RWPE1 (cell line): ENCODE results near the gene ACAP2.

Experiments
- CTCF ChIA-PET: fragments of 350-600 bp; sonication (Branson Sonifier 250); formaldehyde crosslinking; extraction: SDS; loops from one replicate; lab custom pipeline; 2021; lab: Yijun Ruan, JAX
- POLR2A ChIA-PET: fragments of 400-600 bp; formaldehyde crosslinking; extraction: SDS; loops from one replicate; lab custom pipeline; 2020; ENCODE audit warnings: antibody characterized with exemption; ENCODE audit not compliant: low non-redundant PET; lab: Yijun Ruan, JAX
- DNase-seq: peaks from one replicate; pipeline ENCODE4 v3.0.0; 2012; ENCODE audit warnings: low spot score
- H3K27ac ChIP-seq: fragments of 450-650 bp; 2 replicates; pipeline ENCODE4 v1.5.1; 2017
- CTCF ChIP-seq: fragments of 450-650 bp; conservative IDR thresholded peaks from 2 replicates; pipeline ENCODE4 v1.5.1; 2017; ENCODE audit warnings: low read depth, mild to moderate bottlenecking

The ACAP2 gene

GRCh38 chr3:195397524-195397923 is 45.3 kb downstream of the ACAP2 start:
- CTCF ChIA-PET: no interaction called here
- TF ChIP-seq CTCF: no peak
- no peak overlapping the region for H3K27ac ChIP-seq
- DNase-seq: no peak
- POLR2A ChIA-PET: no interaction called here

GRCh38 chr3:195395208-195395816 is 47.5 kb downstream of the ACAP2 start:
- ChIA-PET CTCF (interaction anchor here (0.7 kb wide), 1 partner anchor 125 kb away, joined by 3 read pairs; no protein-coding TSS in a partner anchor), POLR2A (interaction anchor here (0.6 kb wide), 1 partner anchor 20 kb away, joined by 4 read pairs; no protein-coding TSS in a partner anchor)
- no peak for DNase-seq
- H3K27ac ChIP-seq: no peak overlapping the region
- no peak for TF ChIP-seq CTCF

GRCh38 chr3:195394700-195395099 is 48.1 kb downstream of the ACAP2 start:
- CTCF ChIA-PET: interaction anchor here (0.6 kb wide), 2 partner anchors 26 to 87 kb away, joined by 4 read pairs; no protein-coding TSS in a partner anchor
- TF ChIP-seq CTCF: no peak
- POLR2A ChIA-PET: interaction anchor here (0.6 kb wide), 1 partner anchor 20 kb away, joined by 4 read pairs; no protein-coding TSS in a partner anchor
- no peak overlapping the region for H3K27ac ChIP-seq
- DNase-seq: no peak

GRCh38 chr3:195394024-195394423 is 48.8 kb downstream of the ACAP2 start:
- no peak for DNase-seq
- POLR2A ChIA-PET: interaction anchor here (0.7 kb wide), 1 partner anchor 31 kb away, joined by 3 read pairs; no protein-coding TSS in a partner anchor
- CTCF ChIA-PET: interaction anchor here (0.6 kb wide), 2 partner anchors 27 to 86 kb away, joined by 4 read pairs; no protein-coding TSS in a partner anchor
- no peak overlapping the region for H3K27ac ChIP-seq
- TF ChIP-seq CTCF: no peak

GRCh38 chr3:195388380-195388779 is 54.4 kb downstream of the ACAP2 start:
- TF ChIP-seq CTCF: no peak
- no peak overlapping the region for H3K27ac ChIP-seq
- no peak for DNase-seq
- POLR2A ChIA-PET: no interaction called here
- CTCF ChIA-PET: interaction anchor here (0.6 kb wide), 1 partner anchor 11 kb away, joined by 3 read pairs; no protein-coding TSS in a partner anchor

GRCh38 chr3:195386739-195387138 is 56.1 kb downstream of the ACAP2 start:
- no peak for DNase-seq
- CTCF ChIA-PET: interaction anchor here (0.7 kb wide), 1 partner anchor 16 kb away, joined by 3 read pairs; no protein-coding TSS in a partner anchor
- no peak overlapping the region for H3K27ac ChIP-seq
- POLR2A ChIA-PET: no interaction called here
- TF ChIP-seq CTCF: no peak
